ENCODE measurements around the gene HSD17B2.

- TF ChIP-seq SPI1 (IDR thresholded peaks at IDR 0.05; ENCODE audit: borderline replicate concordance, low read depth) (no peak), CTCF (IDR thresholded peaks at IDR 0.05; ENCODE audit: insufficient read depth, low read length) (no peak)
These were observed 47.0 kb downstream of the HSD17B2 start for GRCh38 chr16:82082097-82082496.
